ENCODE results near the gene PRKCA. TPM values are rescaled to one million over a fixed set of nuclear protein-coding genes. Genes with fewer than 3 reads are reported as not detected.

Gene PRKCA
- total RNA-seq, 1 donor from 2014 or later, result 16.4 TPM

DNA sequence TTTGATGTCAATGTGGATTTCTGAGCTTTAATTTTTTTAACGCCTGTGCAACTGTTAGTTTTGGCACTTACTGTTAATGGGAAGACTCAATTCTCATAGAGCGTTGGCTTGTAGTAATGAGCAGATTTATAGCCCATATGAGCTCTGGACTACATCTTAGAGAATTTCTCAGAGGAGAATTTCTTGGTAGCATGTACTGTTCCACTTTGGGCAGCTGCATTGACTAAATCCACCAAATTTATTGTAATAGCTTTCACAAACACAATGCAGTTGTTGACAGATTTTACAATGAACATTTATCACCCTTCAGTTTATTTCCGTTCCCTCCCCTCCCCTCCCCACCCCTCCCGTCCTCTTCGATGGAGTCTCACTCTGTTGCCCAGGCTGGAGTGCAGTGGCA is 193.9 kb downstream of the PRKCA start:
- Mint-ChIP-seq H3K27ac (no peak overlapping the region), H3K4me3 (ENCODE audit: low read depth) (no peak overlapping the region), H3K27me3 (no peaks in the 10 kb centered on the region), H3K36me3 (ENCODE audit: insufficient read depth) (no peaks in the 10 kb centered on the region), H3K4me1 (ENCODE audit: low read depth) (peaks cover 5% of the 10 kb centered on the region), H3K9me3 (ENCODE audit: low read depth) (no peaks in the 10 kb centered on the region)
- TF ChIP-seq CTCF (IDR thresholded peaks at IDR 0.05; ENCODE audit: unreplicated experiment), result no peak
- DNase-seq (ENCODE audit: low spot score, unreplicated experiment), result no peak

GRCh38 chr17:66498580-66498979 is 196.2 kb downstream of the PRKCA start:
- H3K9me3 Mint-ChIP-seq (ENCODE audit: low read depth), result no peaks in the 10 kb centered on the region
- H3K4me1 Mint-ChIP-seq (ENCODE audit: low read depth), result peaks cover 11% of the 10 kb centered on the region
- H3K4me3 Mint-ChIP-seq (ENCODE audit: low read depth), result no peak overlapping the region
- no peaks in the 10 kb centered on the region for H3K36me3 Mint-ChIP-seq (ENCODE audit: insufficient read depth)
- H3K27ac Mint-ChIP-seq, result no peak overlapping the region
- H3K27me3 Mint-ChIP-seq, result no peaks in the 10 kb centered on the region
- no peak for DNase-seq (ENCODE audit: low spot score, unreplicated experiment)
- no peak for TF ChIP-seq CTCF (IDR thresholded peaks at IDR 0.05; ENCODE audit: unreplicated experiment)

- Mint-ChIP-seq H3K4me1 (ENCODE audit: low read depth) (peaks cover 11% of the 10 kb centered on the region), H3K27me3 (no peaks in the 10 kb centered on the region), H3K9me3 (ENCODE audit: low read depth) (no peaks in the 10 kb centered on the region), H3K4me3 (ENCODE audit: low read depth) (no peak overlapping the region), H3K36me3 (ENCODE audit: insufficient read depth) (no peaks in the 10 kb centered on the region), H3K27ac (no peak overlapping the region)
- DNase-seq (ENCODE audit: low spot score, unreplicated experiment), result no peak
- no peak for TF ChIP-seq CTCF (IDR thresholded peaks at IDR 0.05; ENCODE audit: unreplicated experiment)
These were observed 204.2 kb downstream of the PRKCA start for GRCh38 chr17:66506641-66507040.

- Mint-ChIP-seq H3K27ac (no peak overlapping the region), H3K4me1 (ENCODE audit: low read depth) (peaks cover 11% of the 10 kb centered on the region), H3K9me3 (ENCODE audit: low read depth) (no peaks in the 10 kb centered on the region)
These were observed 204.9 kb downstream of the PRKCA start for GRCh38 chr17:66507103-66507923.

More at GRCh38 chr17:66507103-66507923, 204.9 kb downstream of the PRKCA start:
- TF ChIP-seq CTCF (IDR thresholded peaks at IDR 0.05; ENCODE audit: unreplicated experiment), result no peak
- no peaks in the 10 kb centered on the region for H3K36me3 Mint-ChIP-seq (ENCODE audit: insufficient read depth)
- H3K27me3 Mint-ChIP-seq, result no peaks in the 10 kb centered on the region
- no peak overlapping the region for H3K4me3 Mint-ChIP-seq (ENCODE audit: low read depth)
- no peak for DNase-seq (ENCODE audit: low spot score, unreplicated experiment)

Measured in progenitor cell of endocrine pancreas (in vitro differentiated cells).